Ramos (cell line): ENCODE data around the gene FCRL6.

Source experiments
- in situ Hi-C: fragments of 300-500 bp; cut with MboI; formaldehyde crosslinking; loops from one replicate; pipeline ENCODE4 v1.14.3; 2022; ENCODE audit warnings: low sequenced_read_pairs; ENCODE audit not compliant: unreplicated experiment

FCRL6 gene

GRCh38 chr1:159798893-159799292, 3.3 kb upstream of the FCRL6 start:
- in situ Hi-C loops = loop anchor here (5.0 to 10.0 kb wide), 2 partner anchors 93 to 206 kb away; no protein-coding TSS in a partner anchor

GRCh38 chr1:159799446-159799985, 2.6 kb upstream of the FCRL6 start:
- in situ Hi-C loops = loop anchor here (5.0 to 10.0 kb wide), 2 partner anchors 93 to 205 kb away; no protein-coding TSS in a partner anchor

GRCh38 chr1:159800177-159800930, 1.8 kb upstream of the FCRL6 start:
- in situ Hi-C loops = no loop called here

- in situ Hi-C loops = no loop called here
Measured at GRCh38 chr1:159803956-159804689, 2.0 kb downstream of the FCRL6 start.

- in situ Hi-C loops = no loop called here
Measured at GRCh38 chr1:159804924-159805323, 2.8 kb downstream of the FCRL6 start.

- in situ Hi-C loops = no loop called here
Measured at GRCh38 chr1:159815926-159816325, 13.8 kb downstream of the FCRL6 start.

- in situ Hi-C loops = no loop called here
Measured at GRCh38 chr1:159817276-159818041, 15.3 kb downstream of the FCRL6 start.

GRCh38 chr1:159821171-159821867, 19.2 kb downstream of the FCRL6 start:
- in situ Hi-C loops = no loop called here

- in situ Hi-C loops = no loop called here
Measured at GRCh38 chr1:159823406-159823805, 21.2 kb downstream of the FCRL6 start.

- in situ Hi-C loops = no loop called here
Measured at GRCh38 chr1:159825564-159825963, 23.4 kb downstream of the FCRL6 start.

- in situ Hi-C loops = no loop called here
Measured at GRCh38 chr1:159826441-159827101, 24.4 kb downstream of the FCRL6 start, which contains the start of gene SLAMF8. SLAMF8 (plus strand) TSS chr1:159826873; CDS start chr1:159826899, 26 bp downstream.

- in situ Hi-C loops = no loop called here
Measured at GRCh38 chr1:159827102-159827490, 24.9 kb downstream of the FCRL6 start.

- in situ Hi-C loops = no loop called here
Measured at GRCh38 chr1:159827549-159827948, 25.4 kb downstream of the FCRL6 start.

GRCh38 chr1:159828176-159828575, 26.0 kb downstream of the FCRL6 start:
- in situ Hi-C loops = no loop called here

GRCh38 chr1:159828581-159829272, 26.6 kb downstream of the FCRL6 start:
- in situ Hi-C loops = no loop called here

GRCh38 chr1:159829273-159829634, 27.1 kb downstream of the FCRL6 start:
- in situ Hi-C loops = no loop called here

GRCh38 chr1:159829822-159830465, 27.8 kb downstream of the FCRL6 start:
- in situ Hi-C loops = no loop called here

GRCh38 chr1:159830722-159831121, 28.6 kb downstream of the FCRL6 start:
- in situ Hi-C loops = no loop called here
